ENCODE data around the gene RNF121. TPM values are rescaled to one million over a fixed set of nuclear protein-coding genes. Genes with fewer than 3 reads are reported as not detected.

The RNF121 gene
- total and polyA plus RNA-seq, 7 donors = 7.2 to 34.6 (median 25.2) TPM

DNA sequence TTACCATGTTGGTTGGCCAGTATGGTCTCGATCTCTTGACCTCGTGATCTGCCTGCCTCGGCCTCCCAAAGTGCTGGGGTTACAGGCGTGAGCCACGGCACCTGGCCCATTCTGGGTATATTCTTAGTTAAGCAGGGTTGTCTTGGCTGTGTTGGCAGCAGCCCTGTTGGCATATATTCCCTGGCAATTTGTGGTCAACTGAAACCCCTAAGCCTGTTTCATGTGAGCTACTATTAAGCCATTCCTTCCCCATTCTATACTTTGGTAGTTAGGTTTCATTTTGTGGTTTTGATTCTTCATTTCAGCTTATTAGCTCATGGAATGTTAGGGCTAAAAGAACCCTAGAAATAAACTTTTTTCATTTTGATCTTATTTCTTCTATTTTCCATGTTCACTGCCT lies 47.7 kb downstream of the RNF121 start:
- peaks cover 0 to 7% (median 0%) of the 10 kb centered on the region in 4 donors for H3K36me3 ChIP-seq
- TF ChIP-seq, protein P1, sequence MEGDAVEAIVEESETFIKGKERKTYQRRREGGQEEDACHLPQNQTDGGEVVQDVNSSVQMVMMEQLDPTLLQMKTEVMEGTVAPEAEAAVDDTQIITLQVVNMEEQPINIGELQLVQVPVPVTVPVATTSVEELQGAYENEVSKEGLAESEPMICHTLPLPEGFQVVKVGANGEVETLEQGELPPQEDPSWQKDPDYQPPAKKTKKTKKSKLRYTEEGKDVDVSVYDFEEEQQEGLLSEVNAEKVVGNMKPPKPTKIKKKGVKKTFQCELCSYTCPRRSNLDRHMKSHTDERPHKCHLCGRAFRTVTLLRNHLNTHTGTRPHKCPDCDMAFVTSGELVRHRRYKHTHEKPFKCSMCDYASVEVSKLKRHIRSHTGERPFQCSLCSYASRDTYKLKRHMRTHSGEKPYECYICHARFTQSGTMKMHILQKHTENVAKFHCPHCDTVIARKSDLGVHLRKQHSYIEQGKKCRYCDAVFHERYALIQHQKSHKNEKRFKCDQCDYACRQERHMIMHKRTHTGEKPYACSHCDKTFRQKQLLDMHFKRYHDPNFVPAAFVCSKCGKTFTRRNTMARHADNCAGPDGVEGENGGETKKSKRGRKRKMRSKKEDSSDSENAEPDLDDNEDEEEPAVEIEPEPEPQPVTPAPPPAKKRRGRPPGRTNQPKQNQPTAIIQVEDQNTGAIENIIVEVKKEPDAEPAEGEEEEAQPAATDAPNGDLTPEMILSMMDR (IDR thresholded peaks at IDR 0.05) = no peak
- TF ChIP-seq EP300 (IDR thresholded peaks at IDR 0.05) = no peak
- no peak for TF ChIP-seq POLR2A (IDR thresholded peaks at IDR 0.05)
- TF ChIP-seq POLR2AphosphoS5 (IDR thresholded peaks at IDR 0.05) = no peak
- H3K27ac ChIP-seq = no peak overlapping the region
- H3K9me3 ChIP-seq = no peaks in the 10 kb centered on the region
- H3K4me3 ChIP-seq = no peak overlapping the region
- intact Hi-C loops (cut with DNase I) = loop anchor here (2.0 to 10.0 kb wide), 4 partner anchors 36 to 438 kb away; no protein-coding TSS in a partner anchor
- H3K4me1 ChIP-seq = peaks cover 0 to 22% (median 6%) of the 10 kb centered on the region in 4 donors
- no peaks in the 10 kb centered on the region for H3K27me3 ChIP-seq
- DNase-seq = no peak
- 93 to 95% methylated on average over 5 of the region's 5 CpGs for WGBS, 2 donors

DNA sequence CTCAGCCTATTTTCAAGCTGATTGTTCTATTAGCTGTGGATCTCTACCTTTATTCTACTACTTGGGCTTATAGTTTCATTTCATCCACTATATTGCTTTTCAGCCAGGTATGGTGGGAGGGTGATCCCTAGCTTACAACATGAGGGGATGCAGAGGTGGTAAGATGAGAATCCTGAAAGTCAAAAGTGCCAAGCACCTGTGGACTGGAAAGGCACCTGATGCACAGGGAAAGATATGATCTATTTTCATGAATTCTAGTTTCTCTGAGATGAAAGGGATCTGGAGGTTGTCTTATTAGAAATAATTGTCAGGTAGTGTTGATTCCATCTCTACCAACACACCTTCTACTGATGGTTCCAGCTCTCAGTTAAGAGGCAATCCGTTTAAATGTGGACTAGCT lies 48.2 kb downstream of the RNF121 start:
- H3K4me3 ChIP-seq = no peak overlapping the region
- H3K27ac ChIP-seq = no peak overlapping the region
- H3K9me3 ChIP-seq = no peaks in the 10 kb centered on the region
- H3K36me3 ChIP-seq = peaks cover 0 to 7% (median 0%) of the 10 kb centered on the region in 4 donors
- intact Hi-C loops (cut with DNase I) = loop anchor here (2.0 to 10.0 kb wide), 4 partner anchors 35 to 438 kb away; no protein-coding TSS in a partner anchor
- peaks cover 0 to 22% (median 6%) of the 10 kb centered on the region in 4 donors for H3K4me1 ChIP-seq
- TF ChIP-seq POLR2AphosphoS5 (IDR thresholded peaks at IDR 0.05) (no peak), POLR2A (IDR thresholded peaks at IDR 0.05) (no peak), EP300 (IDR thresholded peaks at IDR 0.05) (no peak)
- TF ChIP-seq, protein P1 (IDR thresholded peaks at IDR 0.05) = no peak
- no peaks in the 10 kb centered on the region for H3K27me3 ChIP-seq
- DNase-seq = no peak
- WGBS, 2 donors = 77 to 81% methylated on average over 1 of the region's 1 CpG

DNA sequence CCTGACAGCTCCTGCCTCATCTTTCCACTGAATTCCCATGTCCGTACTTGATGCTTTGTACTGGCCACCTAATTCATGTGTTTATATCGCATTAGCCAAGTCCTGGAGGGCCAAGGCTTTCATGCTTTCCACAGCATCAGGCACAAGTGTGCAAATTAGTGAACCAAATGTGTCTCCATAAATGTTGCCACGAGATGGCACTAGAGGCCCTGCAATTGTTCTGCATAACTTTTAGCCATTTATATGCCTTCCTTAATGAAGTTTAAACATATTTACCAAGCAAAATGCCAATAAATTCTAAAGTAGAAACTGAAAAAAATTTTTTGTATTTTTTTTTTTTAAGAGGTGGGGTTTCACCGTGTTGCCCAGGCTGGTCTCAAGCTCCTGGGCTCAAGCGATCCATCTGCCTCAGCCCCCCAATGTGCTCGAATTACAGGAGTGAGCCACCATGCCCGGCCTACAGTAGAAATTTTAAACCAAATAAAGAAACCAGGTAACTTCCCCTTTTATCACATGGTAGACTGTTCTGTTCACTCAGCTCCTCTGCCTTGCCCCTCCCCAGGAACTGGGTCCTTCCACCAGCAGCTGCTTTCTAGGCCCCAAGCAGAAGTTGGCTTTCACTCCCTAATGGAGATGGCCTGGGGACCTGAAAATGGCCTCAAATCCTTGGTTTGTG lies 49.0 kb downstream of the RNF121 start:
- intact Hi-C loops (cut with DNase I) = loop anchor here (2.0 to 10.0 kb wide), 4 partner anchors 34 to 437 kb away; no protein-coding TSS in a partner anchor
- no peak for TF ChIP-seq POLR2AphosphoS5 (IDR thresholded peaks at IDR 0.05)
- TF ChIP-seq EP300 (IDR thresholded peaks at IDR 0.05) = no peak
- no peak for TF ChIP-seq POLR2A (IDR thresholded peaks at IDR 0.05)
- TF ChIP-seq, protein P1 (IDR thresholded peaks at IDR 0.05) = peak; percentile 47 to 72 (median 67)
- Histone ChIP-seq H3K36me3 (peaks cover 0 to 7% (median 0%) of the 10 kb centered on the region in 4 donors), H3K27ac (peak overlapping the region in 1 of 4 donors; percentile 32), H3K4me1 (peaks cover 0 to 16% (median 4%) of the 10 kb centered on the region in 4 donors), H3K9me3 (no peaks in the 10 kb centered on the region), H3K4me3 (no peak overlapping the region), H3K27me3 (no peaks in the 10 kb centered on the region)
- DNase-seq = peak; percentile 68
- 49 to 51% methylated on average over 7 of the region's 7 CpGs for WGBS, 2 donors

DNA sequence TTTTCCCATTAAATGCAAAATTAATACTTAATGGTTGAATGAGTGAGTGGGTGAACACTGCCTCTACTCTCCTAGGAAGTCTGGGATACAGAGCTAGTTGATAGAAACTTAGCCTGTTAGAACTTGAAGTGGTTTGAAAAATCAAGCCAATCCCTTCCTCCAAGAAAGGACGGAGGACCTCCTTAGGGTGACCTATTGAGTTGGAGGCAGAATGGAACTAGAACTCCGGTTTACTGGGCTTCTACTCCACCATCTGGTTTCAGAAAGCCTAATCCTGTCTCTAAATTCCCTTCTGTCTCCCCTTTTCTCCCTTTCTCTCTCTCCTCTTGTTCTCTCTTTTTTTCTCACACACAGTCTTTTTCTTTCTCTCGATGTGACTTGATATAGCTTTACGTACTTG lies 50.2 kb downstream of the RNF121 start:
- Histone ChIP-seq H3K4me3 (no peak overlapping the region), H3K4me1 (peaks cover 0 to 16% (median 4%) of the 10 kb centered on the region in 4 donors), H3K36me3 (peaks cover 0 to 18% (median 3%) of the 10 kb centered on the region in 4 donors), H3K27me3 (no peaks in the 10 kb centered on the region), H3K27ac (no peak overlapping the region), H3K9me3 (no peaks in the 10 kb centered on the region)
- DNase-seq = no peak
- intact Hi-C loops (cut with DNase I) = loop anchor here (5.0 to 10.0 kb wide), 3 partner anchors 33 to 436 kb away; no protein-coding TSS in a partner anchor
- WGBS, 2 donors = 95 to 98% methylated on average over 4 of the region's 4 CpGs
- TF ChIP-seq POLR2AphosphoS5 (IDR thresholded peaks at IDR 0.05) (no peak), EP300 (IDR thresholded peaks at IDR 0.05) (no peak), POLR2A (IDR thresholded peaks at IDR 0.05) (no peak)
- TF ChIP-seq, protein P1 (IDR thresholded peaks at IDR 0.05) = no peak
